GM18498 (cell line): Measurements from ENCODE around the gene CEP192.
"Not testable (repeated sequence)": the region's sequence is repeated elsewhere in the genome, so short reads cannot be mapped to it uniquely, and the experiment has no call there.

Source experiments
- ATAC-seq: cut with Tn5 transposase; IDR thresholded peaks from one replicate; pipeline ENCODE4 v1.9.1; 2021; ENCODE audit warnings: mild to moderate bottlenecking, moderate library complexity; ENCODE audit not compliant: unreplicated experiment

Gene CEP192

DNA sequence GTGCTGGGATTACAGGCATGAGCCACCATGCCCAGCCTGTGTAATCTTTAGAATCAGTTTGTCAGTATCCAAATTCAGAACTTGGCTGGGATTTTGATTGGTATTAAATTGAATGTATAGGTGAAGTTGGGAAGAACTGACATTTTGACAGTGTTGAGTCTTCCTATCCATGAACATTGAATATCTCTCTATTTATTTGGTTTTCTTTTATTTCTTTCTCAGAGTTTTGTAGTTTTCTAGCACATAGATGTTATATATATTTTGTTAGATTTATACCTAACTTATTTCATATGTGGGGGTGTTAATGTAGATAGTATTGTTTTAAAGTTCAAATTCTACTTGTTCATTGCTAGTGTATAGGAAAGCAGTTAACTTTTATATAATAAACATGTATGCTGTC, 31.5 kb downstream of the CEP192 start:
- no peak for ATAC-seq

DNA sequence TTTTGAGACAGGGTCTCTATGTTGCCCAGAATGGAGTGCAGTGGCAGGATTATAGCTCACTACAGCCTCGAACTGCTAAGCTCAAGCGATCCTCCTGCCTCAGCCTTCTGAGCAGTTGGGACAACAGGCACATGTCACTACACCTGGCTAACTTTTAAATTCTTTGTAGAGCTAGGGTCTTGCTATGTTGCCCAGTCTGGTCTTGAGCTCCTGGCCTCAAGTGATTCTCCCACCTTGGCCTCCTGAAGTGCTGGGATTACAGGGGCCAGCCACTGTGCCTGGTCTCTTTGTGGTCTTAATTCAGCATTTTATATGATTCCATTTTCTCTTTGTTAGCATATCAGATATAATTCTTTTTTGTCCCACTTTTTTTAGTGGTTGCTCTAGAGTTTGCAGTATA, 34.1 kb downstream of the CEP192 start:
- no peak for ATAC-seq

DNA sequence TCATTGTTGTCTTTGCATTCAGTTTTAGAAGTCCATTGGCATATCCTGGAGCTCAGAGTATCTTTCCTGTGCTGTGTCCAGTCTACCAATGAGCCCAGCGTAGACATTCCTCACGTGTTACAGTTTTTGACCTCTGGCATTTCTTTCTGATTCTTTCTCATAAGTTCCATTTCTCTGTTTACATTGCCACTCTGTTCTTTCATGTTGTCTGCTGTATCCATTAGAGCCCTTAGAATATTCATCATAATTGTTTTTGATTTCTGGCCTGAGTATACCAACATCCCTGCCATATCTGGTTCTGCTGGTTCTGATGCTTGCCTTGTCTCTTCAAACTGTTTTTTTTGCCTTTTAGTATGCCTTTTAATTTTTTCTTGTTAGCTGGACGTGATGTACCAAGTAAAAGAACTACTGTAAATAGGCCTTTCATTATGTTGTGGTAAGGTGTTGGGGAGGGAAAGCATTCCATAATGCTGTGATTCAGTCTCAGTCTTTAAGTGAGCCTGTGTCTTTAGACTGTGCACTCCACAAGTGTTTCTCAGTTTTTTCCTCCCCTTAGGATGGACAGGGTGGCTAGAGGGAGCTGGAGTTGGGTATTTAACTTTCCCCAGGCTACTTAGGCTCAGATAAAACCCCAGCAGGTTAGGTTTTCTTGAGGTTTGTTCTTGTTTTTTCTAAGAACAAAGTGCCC, 35.6 kb downstream of the CEP192 start:
- ATAC-seq: no peak

DNA sequence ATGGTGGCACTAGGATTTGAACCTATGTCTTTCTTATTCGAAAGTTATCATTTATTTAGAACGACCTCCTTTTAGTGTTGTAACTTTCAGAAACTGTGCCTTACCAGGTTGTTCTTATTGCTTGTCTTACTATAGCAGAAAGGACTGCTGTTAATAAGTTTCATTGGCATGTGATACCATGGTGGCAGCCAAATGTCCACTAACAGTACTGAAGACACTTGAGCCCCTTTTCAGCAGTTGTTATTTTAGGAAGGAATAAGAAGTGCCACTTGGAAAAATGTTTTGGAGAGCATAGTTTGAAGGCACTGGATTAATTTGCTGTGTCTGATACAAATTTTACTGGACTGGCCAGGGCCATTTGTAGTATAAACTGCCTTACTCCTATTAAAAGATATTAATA, 37.7 kb downstream of the CEP192 start:
- no peak for ATAC-seq

DNA sequence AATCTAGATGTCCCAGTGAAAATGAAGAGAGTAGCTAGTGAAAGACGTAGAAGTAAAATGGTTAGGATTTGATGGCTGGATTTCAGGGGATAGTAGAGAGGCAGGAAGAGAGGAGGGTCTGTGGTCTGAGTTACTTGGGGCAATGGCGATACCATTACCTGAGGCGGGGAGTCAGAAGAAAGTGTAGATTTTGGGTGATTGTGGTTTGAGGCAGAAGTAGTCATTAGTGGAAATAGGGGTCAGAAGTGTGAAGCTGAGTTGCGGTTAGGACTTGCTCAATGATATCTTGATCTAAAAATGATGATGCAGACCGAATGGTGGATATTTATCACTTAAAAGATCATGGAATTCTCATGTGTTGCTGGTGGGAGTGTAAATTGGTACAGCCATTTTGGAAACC, 41.0 kb downstream of the CEP192 start:
- no peak for ATAC-seq

DNA sequence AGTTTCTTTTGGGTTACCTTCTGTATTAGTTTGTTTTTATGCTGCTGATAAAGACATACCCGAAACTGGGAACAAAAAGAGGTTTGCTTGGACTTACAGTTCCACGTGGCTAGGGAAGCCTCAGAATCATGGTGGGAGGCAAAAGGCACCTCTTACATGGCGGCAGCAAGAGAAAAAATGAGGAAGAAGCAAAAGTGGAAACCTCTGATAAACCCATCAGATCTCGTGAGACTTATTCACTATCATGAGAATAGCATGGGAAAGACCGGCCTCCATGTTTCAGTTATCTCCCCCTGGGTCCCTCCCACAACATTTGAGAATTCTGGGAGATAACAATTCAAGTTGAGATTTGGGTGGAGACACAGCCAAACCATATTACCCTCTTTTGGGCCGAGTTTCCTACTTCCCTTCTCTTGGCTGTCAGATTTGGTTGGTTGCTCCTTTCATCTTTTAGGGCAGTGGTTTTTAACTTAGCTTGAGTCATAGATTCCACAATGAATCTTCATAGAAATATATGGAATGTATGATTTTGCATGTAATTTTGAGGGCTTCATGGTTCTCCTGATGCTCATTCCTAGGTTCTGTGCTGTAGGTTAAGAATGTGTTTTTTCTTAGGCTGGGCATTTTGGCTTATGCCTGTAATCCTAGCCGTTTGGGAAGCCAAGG, 44.2 kb downstream of the CEP192 start:
- no peak for ATAC-seq

DNA sequence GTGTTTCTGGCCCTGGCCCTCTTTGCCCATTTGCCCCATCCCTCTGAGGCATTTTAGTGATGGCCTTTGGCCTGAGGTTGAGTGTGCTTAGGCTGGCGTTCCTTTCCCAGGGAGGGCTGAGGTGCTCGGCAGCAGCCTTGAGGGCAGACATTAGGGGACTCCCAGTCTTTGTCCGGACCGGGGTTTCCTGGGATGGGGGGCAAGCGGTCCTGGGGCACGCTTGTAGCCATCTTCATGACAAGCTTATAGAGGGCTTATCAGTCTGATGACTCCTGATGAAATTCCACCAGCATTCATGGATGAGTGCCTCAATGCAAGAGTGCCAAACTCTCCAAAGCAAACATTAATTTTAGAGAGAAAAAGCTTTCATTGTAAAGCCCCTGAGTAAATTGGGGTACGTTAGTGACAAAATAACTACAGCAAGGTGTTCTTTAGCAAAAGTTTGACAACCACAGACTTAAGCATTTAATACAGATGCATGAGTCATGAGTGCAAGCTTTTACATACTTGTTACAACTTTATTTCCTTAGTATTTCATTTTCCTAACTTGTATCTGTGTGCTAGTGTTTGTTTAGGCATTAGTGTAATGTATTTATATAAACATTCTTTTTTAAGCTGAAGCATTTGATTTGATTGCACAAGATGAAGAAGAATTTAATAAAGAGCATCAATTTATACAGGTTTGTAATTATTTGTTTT, 45.6 kb downstream of the CEP192 start:
- ATAC-seq: no peak

DNA sequence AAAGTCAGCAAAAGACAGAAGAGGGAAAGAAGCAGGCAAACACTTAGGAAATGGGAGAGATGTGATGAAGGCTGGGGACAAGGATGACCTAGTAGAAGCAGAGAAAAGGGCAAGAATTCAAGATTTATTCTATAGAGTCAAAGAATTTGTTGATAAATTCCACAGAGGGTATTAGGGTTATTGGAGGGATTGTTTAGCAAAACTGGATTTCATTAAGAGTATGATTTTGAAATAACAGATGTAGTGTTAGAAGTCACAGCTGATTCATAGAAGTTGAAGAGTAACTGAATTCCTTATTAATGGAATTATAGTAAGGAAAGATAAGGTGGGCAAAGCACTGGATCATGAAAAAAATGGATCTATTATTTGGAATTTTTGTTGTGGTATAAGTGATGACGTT, 48.6 kb downstream of the CEP192 start:
- ATAC-seq: no peak

DNA sequence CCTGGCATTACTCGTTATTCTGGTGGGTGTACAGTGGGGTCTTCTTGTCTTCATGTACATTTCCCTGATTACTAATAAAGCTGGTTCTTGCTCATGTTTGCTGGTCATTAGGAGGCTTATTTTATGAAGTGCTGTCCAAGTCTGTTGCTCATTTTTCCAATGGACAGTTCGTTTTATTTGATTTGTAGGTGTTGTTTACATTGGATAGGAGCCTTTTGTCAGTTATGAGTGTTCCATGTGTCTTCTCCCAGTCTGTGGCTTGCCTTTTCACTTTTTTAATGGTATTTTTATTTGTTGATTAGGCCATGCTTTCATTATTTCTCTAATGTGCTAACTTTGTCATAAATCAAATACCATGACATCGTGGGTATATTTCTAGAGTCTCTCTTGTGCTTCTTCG, 51.9 kb downstream of the CEP192 start:
- ATAC-seq: no peak

DNA sequence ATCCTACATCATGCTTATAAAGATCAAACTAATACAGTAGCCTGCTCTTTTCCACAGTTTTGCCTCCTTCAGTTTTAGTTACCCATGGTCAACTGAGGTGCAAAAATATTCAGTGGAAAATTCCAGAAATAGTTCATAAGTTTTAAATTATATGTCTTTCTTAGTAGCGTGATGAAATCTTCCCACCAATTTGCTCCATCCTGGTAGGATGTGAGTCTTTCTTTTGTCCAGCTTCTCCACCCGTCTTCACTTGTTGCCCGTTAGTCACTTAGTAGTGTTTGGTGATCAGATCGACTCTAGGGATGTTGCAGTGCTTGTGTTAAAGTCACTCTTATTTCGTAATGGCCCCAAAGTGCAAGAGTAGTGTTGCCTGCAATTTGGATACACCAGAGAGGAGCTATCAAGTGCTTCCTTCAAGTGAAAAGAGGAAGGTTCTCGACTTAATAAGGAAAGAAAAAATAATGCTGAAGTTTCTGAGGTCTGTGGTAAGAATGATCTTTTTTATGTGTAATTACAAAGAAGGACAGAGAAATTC, 57.0 kb downstream of the CEP192 start:
- ATAC-seq: no peak

DNA sequence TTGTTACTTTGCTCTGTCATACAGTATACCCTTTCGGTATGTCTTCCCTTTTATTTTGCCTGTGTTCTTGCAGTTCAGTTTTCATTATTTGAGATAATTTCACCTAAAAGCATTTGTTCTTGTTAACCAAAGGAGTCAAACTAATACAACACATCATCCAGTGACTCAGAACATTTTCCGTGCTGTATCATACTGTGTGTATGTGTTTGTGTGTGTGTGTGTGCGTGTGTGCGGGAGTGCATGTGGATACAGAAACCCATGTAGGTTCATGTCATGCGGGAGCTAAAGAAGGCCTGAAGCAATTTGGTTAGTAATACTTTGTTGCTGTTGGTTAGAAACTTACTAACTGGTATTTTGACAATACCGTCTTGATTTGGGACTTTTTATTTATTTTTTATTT, 60.0 kb downstream of the CEP192 start:
- no peak for ATAC-seq

DNA sequence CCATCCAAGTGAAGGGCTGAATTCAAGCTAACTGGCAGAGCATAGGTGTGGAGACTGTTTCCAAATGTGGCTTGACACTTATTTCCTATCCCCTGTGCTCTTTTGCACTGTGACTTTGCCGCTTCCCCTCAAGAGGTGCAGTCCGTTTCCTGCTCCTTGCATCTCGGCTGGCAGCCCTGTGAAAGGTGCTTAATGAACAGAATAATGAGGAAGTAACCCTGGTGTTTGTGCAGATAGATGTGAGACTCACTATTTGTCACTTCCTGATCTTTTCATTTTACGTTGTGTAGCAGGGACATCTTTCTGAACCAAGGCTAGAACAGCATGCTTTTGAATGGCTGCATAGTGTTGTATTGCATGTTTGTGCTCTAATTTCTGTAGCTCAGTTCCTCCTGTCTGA, 60.8 kb downstream of the CEP192 start:
- peak; percentile 63 for ATAC-seq

DNA sequence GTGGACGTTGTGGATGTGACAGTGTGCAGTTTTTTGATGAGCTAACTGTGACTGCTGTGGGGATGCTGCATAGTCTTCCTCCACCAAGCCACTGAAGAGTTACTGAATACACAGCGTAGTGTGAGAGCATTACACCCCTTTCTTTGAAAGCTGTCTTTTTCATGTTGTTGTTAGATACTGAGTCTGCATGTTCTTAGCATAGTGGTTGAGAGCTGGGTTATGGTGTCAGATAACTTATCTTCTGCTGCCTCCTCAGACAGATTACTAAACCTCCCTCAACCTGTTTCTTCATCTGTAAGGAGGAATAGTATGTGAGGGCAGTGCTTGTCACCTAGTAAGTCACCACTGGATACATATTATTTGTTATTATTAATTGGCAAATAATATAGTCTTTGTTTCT, 63.2 kb downstream of the CEP192 start:
- ATAC-seq: no peak

DNA sequence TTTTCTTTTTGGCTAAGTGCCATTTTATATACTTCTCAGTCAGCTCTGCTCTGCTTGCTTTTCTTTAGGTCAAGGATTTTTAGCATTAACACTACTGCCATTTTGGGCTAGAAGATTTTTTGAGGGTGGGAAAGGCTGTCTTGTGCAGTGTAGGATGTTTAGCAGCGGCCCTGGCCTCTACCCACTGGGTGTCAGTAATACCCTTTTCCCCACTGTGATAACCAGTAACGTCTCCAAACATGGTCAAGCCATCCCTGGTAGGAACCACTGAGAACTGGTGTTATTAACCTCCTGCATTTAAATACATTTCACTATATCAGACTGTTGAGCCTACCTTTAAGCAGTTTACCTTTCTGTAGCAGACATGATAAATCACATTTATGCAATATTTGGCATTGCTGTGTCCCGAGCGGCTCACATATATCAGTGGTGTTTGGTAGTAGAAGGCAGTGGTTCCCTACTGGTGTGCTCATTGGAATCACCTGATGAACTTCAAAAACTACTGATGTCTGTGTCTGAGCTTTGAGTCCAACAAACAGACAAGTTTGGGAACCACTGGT, 70.5 kb downstream of the CEP192 start:
- ATAC-seq: no peak

DNA sequence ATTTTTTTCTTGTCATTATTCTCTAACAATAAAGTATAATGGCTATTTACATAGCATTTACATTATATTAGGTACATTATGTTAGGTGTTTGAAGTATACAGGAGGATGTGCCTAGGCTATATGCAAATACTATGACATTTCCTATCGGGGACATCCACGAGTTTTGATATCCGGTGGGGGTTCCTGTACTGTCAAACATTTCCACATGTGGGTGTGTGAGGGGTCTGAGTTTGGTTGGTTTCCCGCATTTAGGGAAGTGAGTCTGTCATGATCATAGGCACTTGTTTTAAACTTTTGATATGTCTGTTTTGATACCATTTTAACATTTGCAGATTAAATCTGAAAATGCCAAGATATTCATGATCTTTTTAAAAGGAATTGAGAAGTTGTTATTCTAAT, 76.0 kb downstream of the CEP192 start:
- no peak for ATAC-seq

DNA sequence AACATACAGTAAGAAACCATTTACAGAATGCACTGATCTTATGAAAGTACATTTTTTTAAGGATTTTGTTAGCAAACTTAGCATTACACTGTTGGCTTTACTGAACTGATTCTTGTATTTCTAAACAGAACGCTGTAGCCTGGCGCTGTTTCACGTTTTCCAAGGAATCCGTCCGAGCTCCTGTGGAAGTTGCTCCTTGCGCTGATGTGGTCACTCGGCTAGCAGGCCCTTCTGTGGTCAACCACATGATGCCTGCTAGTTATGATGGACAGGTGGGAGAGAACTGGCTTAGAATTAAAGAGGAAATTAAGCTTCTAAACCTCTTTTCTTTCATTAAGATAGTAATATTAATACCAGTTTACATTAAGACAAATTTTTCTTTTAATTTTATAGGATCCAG, 76.8 kb downstream of the CEP192 start:
- ATAC-seq: no peak

DNA sequence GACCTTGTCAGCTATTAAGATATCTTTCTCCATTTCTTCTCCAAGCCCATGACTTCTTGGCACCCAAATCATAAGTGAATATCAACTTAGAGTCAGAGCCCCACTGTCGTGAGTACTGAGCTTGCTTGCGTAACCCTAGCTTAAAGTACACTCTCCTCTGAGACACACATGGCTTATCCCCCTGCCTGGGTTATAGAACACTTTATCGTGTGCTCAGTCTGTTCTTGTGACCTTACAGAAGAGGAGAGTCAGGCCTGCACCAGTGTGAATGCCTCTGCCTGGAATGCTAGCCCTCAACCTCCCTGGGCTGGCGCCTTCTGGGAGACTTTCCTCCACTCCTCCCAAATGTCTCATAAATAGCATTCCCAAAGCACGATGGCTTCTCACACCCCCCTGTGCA, 79.3 kb downstream of the CEP192 start:
- no peak for ATAC-seq

DNA sequence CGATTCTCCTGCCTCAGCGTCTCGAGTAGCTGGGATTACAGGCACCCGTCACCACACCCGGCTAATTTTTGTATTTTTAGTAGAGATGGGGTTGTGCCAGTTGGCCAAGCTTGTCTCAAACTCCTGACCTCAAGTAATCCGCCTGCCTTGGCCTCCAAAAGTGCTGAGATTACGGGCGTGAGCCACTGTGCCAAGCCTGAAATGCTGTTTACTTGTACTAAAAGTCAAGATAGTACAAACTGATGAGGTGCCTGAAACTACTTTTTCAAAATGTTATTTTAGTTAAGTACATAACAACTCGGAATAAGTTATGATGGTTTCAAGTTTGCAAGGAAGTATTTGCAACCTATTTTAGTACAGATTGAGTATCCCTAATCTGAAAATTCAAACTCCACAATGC, 85.7 kb downstream of the CEP192 start:
- no peak for ATAC-seq

DNA sequence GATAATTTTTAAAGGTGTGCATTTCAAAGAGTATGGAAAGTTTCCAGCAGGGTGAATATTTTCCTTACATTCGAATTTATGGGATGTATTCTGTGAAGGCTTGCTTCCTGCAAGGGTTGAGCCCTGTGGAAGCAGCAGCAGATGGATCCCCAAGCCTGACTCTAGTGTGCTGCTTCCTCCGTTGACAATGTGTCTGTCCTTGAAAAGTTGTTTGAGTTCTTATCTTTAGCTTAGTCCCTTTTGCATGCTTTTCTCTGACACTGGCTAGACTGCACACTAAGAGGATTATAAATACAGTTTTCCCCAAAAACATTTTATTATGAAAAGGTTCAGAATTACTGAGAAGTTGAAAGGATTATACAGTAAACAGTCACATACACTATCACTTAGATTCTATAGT, 86.3 kb downstream of the CEP192 start:
- ATAC-seq: no peak

DNA sequence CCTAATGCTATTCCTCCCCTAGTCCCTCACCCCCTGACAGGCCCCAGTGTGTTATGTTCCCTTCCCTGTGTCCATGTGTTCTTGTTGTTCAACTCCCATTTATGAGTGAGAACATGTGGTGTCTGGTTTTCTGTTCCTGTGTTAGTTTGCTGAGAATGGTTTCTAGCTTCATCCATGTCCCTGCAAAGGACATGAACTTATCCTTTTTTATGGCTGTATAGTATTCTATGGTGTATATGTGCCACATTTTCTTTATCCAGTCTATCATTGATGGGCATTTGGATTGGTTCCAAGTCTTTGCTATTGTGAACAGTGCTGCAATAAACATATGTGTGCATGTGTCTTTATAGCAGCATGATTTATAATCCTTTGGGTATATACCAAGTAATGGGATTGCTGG, 86.9 kb downstream of the CEP192 start:
- not testable (repeated sequence) for ATAC-seq

DNA sequence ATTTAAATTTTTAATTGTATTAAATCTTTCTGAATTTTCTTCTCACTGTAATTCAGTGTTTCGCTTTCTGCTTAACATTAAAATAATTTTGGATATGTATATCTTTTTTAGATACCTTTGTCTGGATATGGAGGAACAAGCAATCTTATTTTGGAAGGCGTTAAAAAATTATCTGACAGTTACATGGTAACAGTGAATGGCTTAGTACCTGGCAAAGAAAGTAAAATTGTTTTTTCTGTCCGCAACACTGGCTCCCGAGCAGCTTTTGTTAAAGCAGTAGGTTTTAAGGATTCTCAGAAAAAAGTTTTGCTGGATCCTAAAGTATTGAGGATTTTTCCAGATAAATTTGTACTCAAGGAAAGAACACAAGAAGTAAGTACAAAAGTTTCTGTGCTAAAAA, 95.7 kb downstream of the CEP192 start:
- ATAC-seq: no peak

DNA sequence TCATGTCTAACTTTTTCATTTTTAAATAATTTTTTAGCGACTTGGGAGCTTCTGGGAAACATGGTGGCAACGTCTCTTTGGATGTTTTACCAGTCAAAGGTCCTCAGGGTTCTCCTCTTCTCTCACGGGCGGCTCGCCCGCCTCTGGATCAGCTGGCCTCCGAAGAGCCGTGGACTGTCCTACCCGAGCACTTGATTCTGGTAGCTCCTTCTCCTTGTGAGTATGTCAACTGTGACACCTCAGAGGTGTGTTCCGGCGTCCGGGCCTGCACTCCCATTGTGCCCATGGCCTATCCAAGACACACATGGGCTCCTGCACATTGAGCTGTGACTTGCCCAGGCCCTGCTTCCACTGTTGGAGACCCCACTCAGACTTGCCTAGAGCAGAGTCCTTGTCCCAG, 104.3 kb downstream of the CEP192 start:
- no peak for ATAC-seq
